Measurements from ENCODE around the gene SUSD6. TPM values are rescaled to one million over a fixed set of nuclear protein-coding genes. Genes with fewer than 3 reads are reported as not detected.
A peak's percentile ranks its signal among the peaks of the same experiment; 100 is the strongest.

Gene SUSD6
- total and polyA plus RNA-seq, 9 of the 15 experiments (the other 6 are each of a cell fraction or from before 2014, with no cell fraction given): 2.9 to 20.7 (median 5.6) TPM

DNA sequence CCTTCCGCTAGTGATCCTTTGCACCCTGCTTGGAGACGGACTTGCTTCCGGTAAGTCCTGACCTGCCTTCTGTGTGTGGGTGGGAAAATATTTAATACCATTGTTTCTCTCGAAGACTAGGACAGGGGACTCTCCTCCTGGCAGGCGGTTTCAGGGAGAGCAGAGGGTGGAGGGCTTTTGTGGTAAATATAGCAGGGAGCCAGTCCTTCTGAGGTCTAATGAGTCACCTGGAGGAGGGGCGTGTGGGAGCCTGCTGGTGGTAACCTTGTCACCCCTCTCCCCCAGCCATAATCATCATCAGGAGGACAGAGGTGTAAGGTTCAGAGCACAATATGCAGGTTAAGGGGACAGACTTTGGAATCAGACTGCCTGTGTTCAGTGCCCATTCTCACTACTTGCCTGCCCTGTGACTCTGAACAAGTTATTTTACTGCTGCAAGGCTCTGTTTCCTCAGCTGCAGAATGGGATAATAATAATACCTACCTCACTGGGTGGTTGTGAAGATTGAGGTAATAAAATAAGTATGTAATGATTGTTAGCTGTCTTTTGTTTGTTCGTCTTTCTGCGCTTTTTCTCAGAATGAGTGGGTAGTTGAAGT is 47.4 kb downstream of the SUSD6 start:
- Histone ChIP-seq H3K27ac (ENCODE audit: extremely low read depth, low read depth, low read length) (peak overlapping the region; percentile 65; the same call in 2 of the 3 replicates), H3K79me2 (ENCODE audit: control insufficient read depth, insufficient read depth, low read length) (peaks cover 85% of the 10 kb centered on the region), H2AFZ (ENCODE audit: low read depth, low read length) (no peak overlapping the region), H4K20me1 (replicated peaks; ENCODE audit: control insufficient read depth, insufficient read depth, low read length) (no peaks in the 10 kb centered on the region), H3K27me3 (ENCODE audit: control insufficient read depth in 2 of 2, insufficient read depth in 2 of 2, low read length in 2 of 2) (no peaks in the 10 kb centered on the region), H3K9me1 (ENCODE audit: control insufficient read depth, insufficient read depth, low read length) (no peaks in the 10 kb centered on the region), H3K4me1 (replicated peaks in 1 of 2; ENCODE audit: control insufficient read depth in 2 of 2, insufficient read depth in 2 of 2, low read length in 2 of 2) (peaks cover 7 to 46% of the 10 kb centered on the region in 2 experiments; a peak in 4 of 5 replicates), H3K4me2 (ENCODE audit: insufficient read depth, low read length) (peak overlapping the region; percentile 43), H3K36me3 (ENCODE audit: control insufficient read depth, insufficient read depth, low read length) (peaks cover 25% of the 10 kb centered on the region; the same call in 2 of the 3 replicates), H3K9ac (ENCODE audit: insufficient read depth in 1 of 2, low read depth in 2 of 2, low read length in 2 of 2) (peak overlapping the region; percentile 33 to 68; a peak in 1 of 4 replicates), H3K9me3 (replicated peaks; ENCODE audit: control insufficient read depth, insufficient read depth, low read depth, low read length) (no peaks in the 10 kb centered on the region), H3K4me3 (no peak overlapping the region)
- no TSS peak for BruUV-seq (replicated peaks)
- CTCF ChIA-PET (ENCODE audit: low intra/inter-chr PET ratio): no interaction called here
- FAIRE-seq (peak; percentile 73), DNase-seq (ENCODE audit: extremely low read depth in 1 of 4, low spot score in 3 of 4) (peak; percentile 55 to 75 (median 58)), ATAC-seq (peak; percentile 79)
- in situ Hi-C loops (cut with MboI): no loop called here
- intact Hi-C loops (cut with micrococcal nuclease): no loop called here
- WGBS (ENCODE audit: insufficient coverage, low coverage, missing lambda C conversion rate): 45% methylated on average over 7 of the region's 8 CpGs
- POLR2A ChIA-PET: interaction anchor here (1.2 kb wide), 1 partner anchor 10 kb away, joined by 6 read pairs; no protein-coding TSS in a partner anchor
- TF ChIP-seq, protein P1, sequence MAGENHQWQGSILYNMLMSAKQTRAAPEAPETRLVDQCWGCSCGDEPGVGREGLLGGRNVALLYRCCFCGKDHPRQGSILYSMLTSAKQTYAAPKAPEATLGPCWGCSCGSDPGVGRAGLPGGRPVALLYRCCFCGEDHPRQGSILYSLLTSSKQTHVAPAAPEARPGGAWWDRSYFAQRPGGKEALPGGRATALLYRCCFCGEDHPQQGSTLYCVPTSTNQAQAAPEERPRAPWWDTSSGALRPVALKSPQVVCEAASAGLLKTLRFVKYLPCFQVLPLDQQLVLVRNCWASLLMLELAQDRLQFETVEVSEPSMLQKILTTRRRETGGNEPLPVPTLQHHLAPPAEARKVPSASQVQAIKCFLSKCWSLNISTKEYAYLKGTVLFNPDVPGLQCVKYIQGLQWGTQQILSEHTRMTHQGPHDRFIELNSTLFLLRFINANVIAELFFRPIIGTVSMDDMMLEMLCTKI (IDR thresholded peaks at IDR 0.05; ENCODE audit: partially characterized antibody): no peak
- TF ChIP-seq, protein P2, sequence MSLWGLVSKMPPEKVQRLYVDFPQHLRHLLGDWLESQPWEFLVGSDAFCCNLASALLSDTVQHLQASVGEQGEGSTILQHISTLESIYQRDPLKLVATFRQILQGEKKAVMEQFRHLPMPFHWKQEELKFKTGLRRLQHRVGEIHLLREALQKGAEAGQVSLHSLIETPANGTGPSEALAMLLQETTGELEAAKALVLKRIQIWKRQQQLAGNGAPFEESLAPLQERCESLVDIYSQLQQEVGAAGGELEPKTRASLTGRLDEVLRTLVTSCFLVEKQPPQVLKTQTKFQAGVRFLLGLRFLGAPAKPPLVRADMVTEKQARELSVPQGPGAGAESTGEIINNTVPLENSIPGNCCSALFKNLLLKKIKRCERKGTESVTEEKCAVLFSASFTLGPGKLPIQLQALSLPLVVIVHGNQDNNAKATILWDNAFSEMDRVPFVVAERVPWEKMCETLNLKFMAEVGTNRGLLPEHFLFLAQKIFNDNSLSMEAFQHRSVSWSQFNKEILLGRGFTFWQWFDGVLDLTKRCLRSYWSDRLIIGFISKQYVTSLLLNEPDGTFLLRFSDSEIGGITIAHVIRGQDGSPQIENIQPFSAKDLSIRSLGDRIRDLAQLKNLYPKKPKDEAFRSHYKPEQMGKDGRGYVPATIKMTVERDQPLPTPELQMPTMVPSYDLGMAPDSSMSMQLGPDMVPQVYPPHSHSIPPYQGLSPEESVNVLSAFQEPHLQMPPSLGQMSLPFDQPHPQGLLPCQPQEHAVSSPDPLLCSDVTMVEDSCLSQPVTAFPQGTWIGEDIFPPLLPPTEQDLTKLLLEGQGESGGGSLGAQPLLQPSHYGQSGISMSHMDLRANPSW (CRISPR knock-in tag; IDR thresholded peaks at IDR 0.05): no peak
- TF ChIP-seq, protein P3, sequence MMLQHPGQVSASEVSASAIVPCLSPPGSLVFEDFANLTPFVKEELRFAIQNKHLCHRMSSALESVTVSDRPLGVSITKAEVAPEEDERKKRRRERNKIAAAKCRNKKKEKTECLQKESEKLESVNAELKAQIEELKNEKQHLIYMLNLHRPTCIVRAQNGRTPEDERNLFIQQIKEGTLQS (IDR thresholded peaks at IDR 0.05): peak; percentile 54
- TF ChIP-seq, protein P3 (CRISPR knock-in tag; conservative IDR thresholded peaks at IDR 0.05): no peak
- TF ChIP-seq POLR2H (tag; IDR thresholded peaks at IDR 0.05; ENCODE audit: low read depth) (no peak), CAMTA2 (CRISPR knock-in tag; conservative IDR thresholded peaks at IDR 0.05) (no peak), POLR3A (IDR thresholded peaks at IDR 0.05; ENCODE audit: borderline replicate concordance, extremely low read depth, insufficient read depth, insufficient read length) (no peak), ZEB2 (IDR thresholded peaks at IDR 0.05) (peak; percentile 18; the same call in 1 of the 2 replicates), CREM (IDR thresholded peaks at IDR 0.05; ENCODE audit: low read depth) (0 out of 2 replicates have a peak, but pooled peaks have one; percentile 27), GATAD2B (IDR thresholded peaks at IDR 0.05; ENCODE audit: borderline replicate concordance) (no peak), ZBTB7A (IDR thresholded peaks at IDR 0.05; ENCODE audit: borderline replicate concordance, control insufficient read depth, low read depth, low read length) (peak; percentile 81), NCOR1 (IDR thresholded peaks at IDR 0.05) (0 out of 2 replicates have a peak, but pooled peaks have one; percentile 14), FOSL1 (tag; conservative IDR thresholded peaks at IDR 0.05) (peak; percentile 72), KDM1A (IDR thresholded peaks at IDR 0.05) (0 out of 4 replicates have a peak, but pooled peaks of 1 of the 2 experiments have one; percentile 20), MEF2A (IDR thresholded peaks at IDR 0.05; ENCODE audit: control insufficient read depth, low read depth, low read length) (0 out of 2 replicates have a peak, but pooled peaks have one; percentile 2), NELFE (IDR thresholded peaks at IDR 0.05; ENCODE audit: insufficient read depth, insufficient read length) (no peak)
